ENCODE results near the gene IL24. TPM values are rescaled to one million over a fixed set of nuclear protein-coding genes. Genes with fewer than 3 reads are reported as not detected.

IL24 gene
- polyA plus RNA-seq, 1 of the 3 experiments (the other 2 are of a cell fraction): 0.03 TPM

DNA sequence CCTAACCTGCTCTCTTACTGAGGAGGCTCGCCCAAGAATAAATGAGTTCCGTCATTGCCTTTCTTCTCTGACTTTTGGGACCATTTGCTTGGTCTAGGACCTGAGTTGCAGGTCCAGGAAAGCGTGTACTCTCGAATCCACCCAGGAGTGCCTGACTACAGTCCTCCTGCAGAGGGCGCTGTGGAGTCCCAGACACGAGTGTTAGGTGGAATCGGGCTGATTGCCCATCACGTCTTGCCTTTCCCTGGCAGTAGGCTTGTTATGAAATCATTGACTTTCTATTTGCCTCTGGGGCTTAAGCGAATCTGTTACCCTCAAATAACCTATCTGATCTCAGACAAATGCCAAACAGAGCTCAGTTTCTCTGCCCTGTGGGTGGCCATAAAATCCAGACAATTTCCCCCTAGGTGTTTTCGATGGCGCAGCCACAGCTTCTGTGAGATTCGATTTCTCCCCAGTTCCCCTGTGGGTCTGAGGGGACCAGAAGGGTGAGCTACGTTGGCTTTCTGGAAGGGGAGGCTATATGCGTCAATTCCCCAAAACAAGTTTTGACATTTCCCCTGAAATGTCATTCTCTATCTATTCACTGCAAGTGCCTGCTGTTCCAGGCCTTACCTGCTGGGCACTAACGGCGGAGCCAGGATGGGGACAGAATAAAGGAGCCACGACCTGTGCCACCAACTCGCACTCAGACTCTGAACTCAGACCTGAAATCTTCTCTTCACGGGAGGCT, 32.1 kb upstream of the IL24 start, which contains the start of gene IL20:
Gene IL20, plus strand, starts transcription at position 685 of the 733 bp plus-strand sequence. CDS start 230 bp downstream, outside the sequence.
- DNase-seq: peak; percentile 52
- WGBS (ENCODE audit: low lambda C conversion rate): 36% methylated on average over 14 of the region's 19 CpGs
- H3K9me3 ChIP-seq: no peaks in the 10 kb centered on the region
- ChIA-PET POLR2A (no interaction called here), CTCF (interaction anchor here (0.6 to 1.8 kb wide), 20 partner anchors 9 to 130 kb away, joined by 3 to 16 read pairs (median 4); no protein-coding TSS in a partner anchor)
- no peak within 1 kb of the TSS for H3K9ac ChIP-seq
- no peaks in the 10 kb centered on the region for H3K36me3 ChIP-seq (replicated peaks in 1 of 2; ENCODE audit: control insufficient read depth in 1 of 2, insufficient read depth in 2 of 2, low read length in 1 of 2)
- no peaks in the 10 kb centered on the region for H4K20me1 ChIP-seq (ENCODE audit: insufficient read depth)
- TF ChIP-seq MEF2A (IDR thresholded peaks at IDR 0.05; ENCODE audit: borderline replicate concordance, low read depth) (no peak), TCF12 (IDR thresholded peaks at IDR 0.05) (no peak), CTCF (IDR thresholded peaks at IDR 0.05) (peak; percentile 77), RAD21 (IDR thresholded peaks at IDR 0.05; ENCODE audit: low read length) (peak; percentile 53), SMC3 (IDR thresholded peaks at IDR 0.05; ENCODE audit: low read depth, low read length) (peak; percentile 56)
- H3K79me2 ChIP-seq (ENCODE audit: insufficient read depth): no peaks in the 10 kb centered on the region
- no peak within 1 kb of the TSS for H3K4me3 ChIP-seq (ENCODE audit: low read depth in 2 of 2, low read length in 1 of 2)
- H3K27ac ChIP-seq (ENCODE audit: low read depth in 2 of 2, low read length in 1 of 2): no peak within 1 kb of the TSS
- H3K9me2 ChIP-seq: no peaks in the 10 kb centered on the region
- no peaks in the 10 kb centered on the region for H3F3A ChIP-seq (replicated peaks; ENCODE audit: insufficient read depth)
- no peak within 1 kb of the TSS for H2AFZ ChIP-seq (ENCODE audit: low read depth)
- H3K27me3 ChIP-seq (ENCODE audit: insufficient read depth): peaks cover 5% of the 10 kb centered on the region; the same call in 1 of the 2 replicates
- no peak within 1 kb of the TSS for H3K4me2 ChIP-seq
- no peaks in the 10 kb centered on the region; a peak in 1 of 4 replicates for H3K4me1 ChIP-seq (ENCODE audit: control insufficient read depth in 1 of 2, insufficient read depth in 2 of 2, low read depth in 1 of 2, low read length in 1 of 2)

- H3K27me3 ChIP-seq (ENCODE audit: insufficient read depth): peaks cover 5% of the 10 kb centered on the region; the same call in 1 of the 2 replicates
- no peak overlapping the region for H3K4me2 ChIP-seq
- H3K79me2 ChIP-seq (ENCODE audit: insufficient read depth): no peaks in the 10 kb centered on the region
- 57% methylated on average over 2 of the region's 2 CpGs for WGBS (ENCODE audit: low lambda C conversion rate)
- H3K4me1 ChIP-seq (ENCODE audit: control insufficient read depth in 1 of 2, insufficient read depth in 2 of 2, low read depth in 1 of 2, low read length in 1 of 2): no peaks in the 10 kb centered on the region; a peak in 1 of 4 replicates
- H3K36me3 ChIP-seq (replicated peaks in 1 of 2; ENCODE audit: control insufficient read depth in 1 of 2, insufficient read depth in 2 of 2, low read length in 1 of 2): no peaks in the 10 kb centered on the region
- H3K27ac ChIP-seq (ENCODE audit: low read depth in 2 of 2, low read length in 1 of 2): no peak overlapping the region
- no peaks in the 10 kb centered on the region for H3F3A ChIP-seq (replicated peaks; ENCODE audit: insufficient read depth)
- ChIA-PET POLR2A (no interaction called here), CTCF (interaction anchor here (1.2 to 1.7 kb wide), 4 partner anchors 11 to 131 kb away, joined by 3 to 6 read pairs (median 6); no protein-coding TSS in a partner anchor)
- no peak overlapping the region for H3K9ac ChIP-seq
- no peaks in the 10 kb centered on the region for H3K9me3 ChIP-seq
- H3K4me3 ChIP-seq (ENCODE audit: low read depth in 2 of 2, low read length in 1 of 2): no peak overlapping the region
- H4K20me1 ChIP-seq (ENCODE audit: insufficient read depth): no peaks in the 10 kb centered on the region
- no peaks in the 10 kb centered on the region for H3K9me2 ChIP-seq
- no peak for DNase-seq
- no peak for TF ChIP-seq SIN3A (IDR thresholded peaks at IDR 0.05; ENCODE audit: borderline replicate concordance, low read depth, low read length)
- no peak for TF ChIP-seq ELF1 (IDR thresholded peaks at IDR 0.05)
- H2AFZ ChIP-seq (ENCODE audit: low read depth): no peak overlapping the region
Observed at GRCh38 chr1:206866062-206866461, 31.2 kb upstream of the IL24 start.

DNA sequence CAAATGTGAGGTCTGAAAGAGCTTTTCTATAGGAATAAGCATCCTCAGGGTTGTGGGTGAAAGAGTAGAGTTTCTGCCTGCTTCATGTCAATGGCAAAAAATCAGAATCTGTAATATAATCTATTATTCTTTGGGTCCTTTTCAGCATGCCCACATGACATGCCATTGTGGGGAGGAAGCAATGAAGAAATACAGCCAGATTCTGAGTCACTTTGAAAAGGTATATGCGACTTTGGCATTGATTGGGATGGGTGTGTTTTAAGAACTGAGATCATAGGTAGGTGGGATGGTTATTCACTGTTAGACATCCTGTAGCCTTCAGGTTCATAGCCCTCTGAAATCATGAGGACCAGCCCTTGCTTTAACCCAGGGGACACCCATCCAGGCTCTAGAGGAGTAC, 30.0 kb upstream of the IL24 start:
- Histone ChIP-seq H3K9ac (no peak overlapping the region), H3K79me2 (ENCODE audit: insufficient read depth) (no peaks in the 10 kb centered on the region), H4K20me1 (ENCODE audit: insufficient read depth) (no peaks in the 10 kb centered on the region), H3F3A (replicated peaks; ENCODE audit: insufficient read depth) (no peaks in the 10 kb centered on the region), H3K9me3 (no peaks in the 10 kb centered on the region), H3K4me1 (ENCODE audit: control insufficient read depth in 1 of 2, insufficient read depth in 2 of 2, low read depth in 1 of 2, low read length in 1 of 2) (no peaks in the 10 kb centered on the region; a peak in 1 of 4 replicates), H2AFZ (ENCODE audit: low read depth) (no peak overlapping the region), H3K4me2 (no peak overlapping the region), H3K27ac (ENCODE audit: low read depth in 2 of 2, low read length in 1 of 2) (no peak overlapping the region), H3K36me3 (replicated peaks in 1 of 2; ENCODE audit: control insufficient read depth in 1 of 2, insufficient read depth in 2 of 2, low read length in 1 of 2) (no peaks in the 10 kb centered on the region), H3K4me3 (ENCODE audit: low read depth in 2 of 2, low read length in 1 of 2) (no peak overlapping the region), H3K9me2 (no peaks in the 10 kb centered on the region), H3K27me3 (ENCODE audit: insufficient read depth) (no peaks in the 10 kb centered on the region)
- ChIA-PET CTCF (interaction anchor here (0.7 to 1.2 kb wide), 2 partner anchors 9 to 119 kb away, joined by 3 read pairs; no protein-coding TSS in a partner anchor), POLR2A (no interaction called here)
- DNase-seq: no peak
- 88% methylated on average over 1 of the region's 1 CpG for WGBS (ENCODE audit: low lambda C conversion rate)
- TF ChIP-seq TAF1 (IDR thresholded peaks at IDR 0.05; ENCODE audit: borderline replicate concordance, low read depth, low read length) (no peak), ZBTB33 (IDR thresholded peaks at IDR 0.05; ENCODE audit: borderline replicate concordance, low read depth) (no peak), RXRA (IDR thresholded peaks at IDR 0.05; ENCODE audit: borderline replicate concordance, low read depth) (no peak), FOXJ3 (CRISPR knock-in tag; IDR thresholded peaks at IDR 0.05) (no peak), EZH2phosphoT487 (IDR thresholded peaks at IDR 0.05; ENCODE audit: borderline replicate concordance, low read depth) (no peak), EP300 (IDR thresholded peaks at IDR 0.05; ENCODE audit: borderline replicate concordance in 1 of 2, low read depth in 1 of 2, low read length in 1 of 2) (no peak), ELF1 (IDR thresholded peaks at IDR 0.05) (no peak)

Data from SK-N-SH (cell line).